ENCODE data around the gene TCF7L1. TPM values are rescaled to one million over a fixed set of nuclear protein-coding genes. Genes with fewer than 3 reads are reported as not detected.
A peak's percentile ranks its signal among the peaks of the same experiment; 100 is the strongest.

TCF7L1 gene
- total and polyA plus RNA-seq, 2 donors (not counting 3 experiments of a cell fraction or from before 2014, with no cell fraction given) = 9.6 to 17.4 TPM

- peak; percentile 86 for FAIRE-seq
- CTCF ChIA-PET = interaction anchor here (1.0 to 1.9 kb wide), 6 partner anchors 9 to 309 kb away, joined by 3 to 5 read pairs (median 4); partner anchors contain the start of genes ELMOD3 and RETSAT
- H3K4me1 ChIP-seq (ENCODE audit: control insufficient read depth, extremely low read depth, insufficient read depth, low read length) = peaks cover 29% of the 10 kb centered on the region
These were observed 193.4 kb downstream of the TCF7L1 start for GRCh38 chr2:85326406-85327159.

More at GRCh38 chr2:85326406-85327159, 193.4 kb downstream of the TCF7L1 start:
- intact Hi-C loops (cut with micrococcal nuclease) (loop anchor here (1.0 to 5.0 kb wide), 2 partner anchors 211 to 226 kb away; partner anchors contain the start of gene MAT2A), dilution Hi-C loops (cut with MboI; ENCODE audit: extremely low pct_ligation_motif_present, low sequenced_read_pairs) (no loop called here)
- Histone ChIP-seq H3K27ac (ENCODE audit: insufficient read depth, low read depth, low read length) (peak overlapping the region; percentile 50), H4K20me1 (replicated peaks; ENCODE audit: control insufficient read depth, extremely low read depth, insufficient read depth, low read length) (peaks cover 4% of the 10 kb centered on the region), H3K9me3 (replicated peaks; ENCODE audit: control insufficient read depth, insufficient read depth, low read length) (no peaks in the 10 kb centered on the region), H3K4me2 (ENCODE audit: insufficient read depth, low read length) (peak overlapping the region; percentile 99), H3K4me3 (replicated peaks in 1 of 3; ENCODE audit: insufficient read depth in 1 of 3, low read depth in 1 of 3, low read length in 3 of 3) (peak overlapping the region; percentile 80 to 94 (median 82)), H2AFZ (ENCODE audit: low read depth, low read length) (no peak overlapping the region), H3K27me3 (ENCODE audit: control insufficient read depth in 2 of 2, insufficient read depth in 2 of 2, low read length in 2 of 2) (no peaks in the 10 kb centered on the region), H3K9ac (replicated peaks; ENCODE audit: extremely low read depth, insufficient read depth, low read length) (peak overlapping the region; percentile 98), H3K36me3 (ENCODE audit: control insufficient read depth in 2 of 2, extremely low read depth in 1 of 2, insufficient read depth in 2 of 2, low read length in 2 of 2) (peaks cover 14 to 20% of the 10 kb centered on the region in 2 experiments), H3K79me2 (ENCODE audit: control insufficient read depth, insufficient read depth, low read length) (peaks cover 59% of the 10 kb centered on the region), H3K9me1 (replicated peaks; ENCODE audit: control insufficient read depth, extremely low read depth, insufficient read depth, low read length) (no peaks in the 10 kb centered on the region)
- POLR2A ChIA-PET = interaction anchor here (0.6 kb wide), 1 partner anchor 28 kb away, joined by 3 read pairs; the partner anchor contains the start of genes ELMOD3 and RETSAT
- TF ChIP-seq GATA2 (IDR thresholded peaks at IDR 0.05; ENCODE audit: insufficient read depth, insufficient read length, low read depth, low read length) (no peak), FOS (IDR thresholded peaks at IDR 0.05; ENCODE audit: borderline replicate concordance, insufficient read depth, low read length) (no peak), MYC (IDR thresholded peaks at IDR 0.05; ENCODE audit: low read depth, low read length) (no peak), POLR2AphosphoS5 (IDR thresholded peaks at IDR 0.05; ENCODE audit: insufficient read depth, low read depth, low read length) (peak; percentile 10), JUN (IDR thresholded peaks at IDR 0.05; ENCODE audit: borderline replicate concordance, insufficient read depth, insufficient read length, low read depth) (no peak), POLR2A (IDR thresholded peaks at IDR 0.05; ENCODE audit: low read depth, low read length) (peak; percentile 45), EZH2 (IDR thresholded peaks at IDR 0.05; ENCODE audit: borderline replicate concordance, low read depth, low read length, severe bottlenecking) (no peak), CTCF (IDR thresholded peaks at IDR 0.05; ENCODE audit: extremely low read depth in 1 of 2, insufficient read depth in 1 of 2, low read depth in 1 of 2, low read length in 2 of 2) (no peak), MAX (IDR thresholded peaks at IDR 0.05; ENCODE audit: insufficient read depth, insufficient read length) (no peak)
- peak; percentile 49 for DNase-seq (ENCODE audit: low read depth, low spot score)
- no TSS peak for BruUV-seq (replicated peaks)

All from endothelial cell of umbilical vein (primary cell).